ENCODE results near the gene GNAZ. TPM values are rescaled to one million over a fixed set of nuclear protein-coding genes. Genes with fewer than 3 reads are reported as not detected.

Gene GNAZ
- total and polyA plus RNA-seq, 2 of the 8 experiments (the other 6 are each of a cell fraction or from before 2014, with no cell fraction given) = 6.6 to 9.6 TPM

DNA sequence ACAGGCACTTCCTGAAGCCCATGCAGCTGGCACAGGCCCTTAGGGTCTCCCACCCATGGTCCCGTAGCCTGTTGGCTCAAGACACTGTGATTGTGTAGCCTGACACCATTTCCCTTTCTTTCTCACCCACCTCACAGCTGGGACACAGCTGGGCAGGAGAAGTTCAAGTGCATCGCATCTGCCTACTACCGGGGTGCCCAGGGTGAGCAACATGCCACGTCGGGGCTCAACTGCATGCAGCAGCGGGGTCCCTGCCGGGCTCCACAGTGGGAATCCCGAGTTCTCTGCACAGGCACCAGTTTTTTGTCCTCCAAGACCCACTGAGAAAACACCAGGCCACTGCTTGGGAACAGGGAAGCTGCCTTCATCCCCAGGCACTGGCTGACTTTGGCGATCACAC lies 85.5 kb downstream of the GNAZ start:
- no peak overlapping the region for H2BK20ac ChIP-seq (ENCODE audit: low read length)
- H3K79me1 ChIP-seq (ENCODE audit: low read depth, low read length) = no peaks in the 10 kb centered on the region
- H3K27ac ChIP-seq (ENCODE audit: low read depth, low read length) = no peak overlapping the region
- H3K36me3 ChIP-seq (ENCODE audit: control insufficient read depth in 2 of 4, insufficient read depth in 4 of 4, low read length in 3 of 4) = no peaks in the 10 kb centered on the region
- no peak overlapping the region for H4K8ac ChIP-seq (ENCODE audit: extremely low read depth, insufficient read depth, low read length)
- no peaks in the 10 kb centered on the region for H4K20me1 ChIP-seq (replicated peaks in 1 of 2; ENCODE audit: control insufficient read depth in 1 of 2, insufficient read depth in 2 of 2, low read length in 2 of 2)
- no peak overlapping the region for H3K4me2 ChIP-seq (ENCODE audit: insufficient read depth in 1 of 2, low read depth in 2 of 2, low read length in 2 of 2)
- no peak overlapping the region for H2BK5ac ChIP-seq (ENCODE audit: low read depth, low read length)
- H2BK12ac ChIP-seq (ENCODE audit: low read depth, low read length) = peak overlapping the region; percentile 19; the same call in 1 of the 2 replicates
- H2AK5ac ChIP-seq (ENCODE audit: low read depth, low read length) = no peak overlapping the region
- no peak overlapping the region for H4K5ac ChIP-seq (ENCODE audit: insufficient read length, low read depth, low read length)
- H3K56ac ChIP-seq (replicated peaks; ENCODE audit: insufficient read length, low read depth, low read length) = no peak overlapping the region
- H3K23ac ChIP-seq (ENCODE audit: insufficient read length) = no peak overlapping the region
- peak overlapping the region; percentile 51 for H4K91ac ChIP-seq (replicated peaks; ENCODE audit: insufficient read length, low read length)
- H3K23me2 ChIP-seq (ENCODE audit: low read depth, low read length) = no peaks in the 10 kb centered on the region
- peaks cover 0 to 22% (median 8%) of the 10 kb centered on the region in 4 experiments; a peak in 4 of 7 replicates for H3K4me1 ChIP-seq (replicated peaks in 1 of 4; ENCODE audit: control insufficient read depth in 3 of 4, insufficient read depth in 4 of 4, low read length in 3 of 4)
- no peaks in the 10 kb centered on the region for H3K79me2 ChIP-seq (ENCODE audit: control insufficient read depth in 1 of 2, insufficient read depth in 2 of 2, low read length in 2 of 2)
- H3K18ac ChIP-seq (ENCODE audit: extremely low read depth, low read length) = no peak overlapping the region
- H3K9ac ChIP-seq (replicated peaks in 1 of 4; ENCODE audit: extremely low read depth in 1 of 4, low read depth in 3 of 4, low read length in 3 of 4) = no peak overlapping the region
- CTCF ChIA-PET (ENCODE audit: partially characterized antibody) = interaction anchor here (0.8 to 4.7 kb wide), 23 partner anchors 10 to 230 kb away, joined by 3 to 49 read pairs (median 5); partner anchors contain the start of genes RAB36 and RSPH14
- FAIRE-seq = no peak
- H3K4ac ChIP-seq (replicated peaks; ENCODE audit: insufficient read length, low read depth, low read length) = no peak overlapping the region
- POLR2A ChIA-PET (ENCODE audit: partially characterized antibody) = interaction anchor here (2.0 kb wide), 1 partner anchor 10 kb away, joined by 6 read pairs; no protein-coding TSS in a partner anchor
- H2BK120ac ChIP-seq (replicated peaks; ENCODE audit: low read depth, low read length) = no peak overlapping the region
- no peaks in the 10 kb centered on the region for H3K9me3 ChIP-seq (ENCODE audit: insufficient read depth in 2 of 2, low read depth in 1 of 2, low read length in 1 of 2)
- no peaks in the 10 kb centered on the region for H3K27me3 ChIP-seq (replicated peaks in 1 of 4; ENCODE audit: control insufficient read depth in 3 of 4, extremely low read depth in 1 of 4, insufficient read depth in 3 of 4, low read length in 3 of 4)
- H3K14ac ChIP-seq (ENCODE audit: insufficient read length) = no peak overlapping the region
- 0 out of 2 replicates have a peak overlapping the region, but pooled peaks have one; percentile 61 for H2BK15ac ChIP-seq (ENCODE audit: low read length)
- no peak overlapping the region for H2AFZ ChIP-seq (ENCODE audit: low read length)
- 96% methylated on average over 9 of the region's 9 CpGs; no CpG with 5 or more reads in 1 of the 2 experiments for WGBS, 2 experiments (ENCODE audit: extremely low coverage in 1 of 2, insufficient coverage in 1 of 2, insufficient read length in 1 of 2, insufficient replicate concordance in 2 of 2, low coverage in 1 of 2, low lambda C conversion rate in 2 of 2, missing lambda C conversion rate in 1 of 2)
- H3K4me3 ChIP-seq (ENCODE audit: extremely low read depth in 1 of 4, insufficient read depth in 2 of 4, low read depth in 3 of 4, low read length in 4 of 4) = no peak overlapping the region
- DNase-seq (ENCODE audit: low read depth in 1 of 2, low spot score in 2 of 2) = no peak
- no peak for TF ChIP-seq CEBPB (IDR thresholded peaks at IDR 0.05; ENCODE audit: low read depth, low read length)
- TF ChIP-seq TAF1 (IDR thresholded peaks at IDR 0.05; ENCODE audit: low read depth, low read length) = no peak
- TF ChIP-seq SRF (IDR thresholded peaks at IDR 0.05; ENCODE audit: low read depth, low read length) = no peak
- no peak for TF ChIP-seq CTBP2 (IDR thresholded peaks at IDR 0.05; ENCODE audit: borderline replicate concordance, insufficient read depth, insufficient read length, low read length)
- no peak for TF ChIP-seq CHD1 (IDR thresholded peaks at IDR 0.05; ENCODE audit: low read depth, low read length)
- TF ChIP-seq SIX5 (IDR thresholded peaks at IDR 0.05; ENCODE audit: low read depth, low read length) = no peak
- no peak for TF ChIP-seq KDM1A (IDR thresholded peaks at IDR 0.05; ENCODE audit: borderline replicate concordance, low read length)
- TF ChIP-seq TBP (IDR thresholded peaks at IDR 0.05; ENCODE audit: low read depth, low read length) = no peak
- TF ChIP-seq, protein P1, sequence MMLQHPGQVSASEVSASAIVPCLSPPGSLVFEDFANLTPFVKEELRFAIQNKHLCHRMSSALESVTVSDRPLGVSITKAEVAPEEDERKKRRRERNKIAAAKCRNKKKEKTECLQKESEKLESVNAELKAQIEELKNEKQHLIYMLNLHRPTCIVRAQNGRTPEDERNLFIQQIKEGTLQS (IDR thresholded peaks at IDR 0.05; ENCODE audit: insufficient read depth, low read depth, low read length) = no peak
- no peak for TF ChIP-seq EGR1 (IDR thresholded peaks at IDR 0.05; ENCODE audit: borderline replicate concordance, low read depth, low read length)
- TF ChIP-seq JUN (IDR thresholded peaks at IDR 0.05; ENCODE audit: low read depth, low read length) = no peak
- TF ChIP-seq POLR2AphosphoS5 (IDR thresholded peaks at IDR 0.05; ENCODE audit: low read depth, low read length) = no peak
- no peak for TF ChIP-seq KDM4A (IDR thresholded peaks at IDR 0.05; ENCODE audit: low read depth, low read length, severe bottlenecking)
- TF ChIP-seq EP300 (IDR thresholded peaks at IDR 0.05; ENCODE audit: borderline replicate concordance in 1 of 2, low read depth in 2 of 2, low read length in 2 of 2) = no peak
- no peak for TF ChIP-seq BACH1 (IDR thresholded peaks at IDR 0.05; ENCODE audit: low read length)
